Omental fat pad (tissue), 4 donors: ENCODE results near the gene AMACR. TPM values are rescaled to one million over a fixed set of nuclear protein-coding genes. Genes with fewer than 3 reads are reported as not detected.
A peak's percentile ranks its signal among the peaks of the same experiment; 100 is the strongest.

Experiments
- ATAC-seq: fragments of 150-250 bp; one replicate; pipeline ENCODE4 v1.9.1; 2016; ENCODE audit warnings: mild to moderate bottlenecking, moderate library complexity; ENCODE audit not compliant: low FRiP score
- DNase-seq: peaks from one replicate; pipeline ENCODE4 v3.0.0-alpha.2; 2019; ENCODE audit warnings: low spot score
- total RNA-seq, 4 donors: library from RNA; depleted of rRNA; stranded (reverse); fragments of >200 nt; gene quantifications; one replicate each; pipeline ENCODE4 v1.1.0, GENCODE V29; 2016
- TF ChIP-seq, protein P1 (sequence below), 3 donors: fragments of 450-650 bp; IDR thresholded peaks; one replicate each; pipeline ENCODE4 v1.5.1; 2016 to 2017; ENCODE audit warnings: antibody characterized with exemption in 3 of 3, mild to moderate bottlenecking in 3 of 3, moderate library complexity in 2 of 3

AMACR gene
- total RNA-seq, 4 donors from 2014 or later: 3.5 to 12.8 (median 6.1) TPM

DNA sequence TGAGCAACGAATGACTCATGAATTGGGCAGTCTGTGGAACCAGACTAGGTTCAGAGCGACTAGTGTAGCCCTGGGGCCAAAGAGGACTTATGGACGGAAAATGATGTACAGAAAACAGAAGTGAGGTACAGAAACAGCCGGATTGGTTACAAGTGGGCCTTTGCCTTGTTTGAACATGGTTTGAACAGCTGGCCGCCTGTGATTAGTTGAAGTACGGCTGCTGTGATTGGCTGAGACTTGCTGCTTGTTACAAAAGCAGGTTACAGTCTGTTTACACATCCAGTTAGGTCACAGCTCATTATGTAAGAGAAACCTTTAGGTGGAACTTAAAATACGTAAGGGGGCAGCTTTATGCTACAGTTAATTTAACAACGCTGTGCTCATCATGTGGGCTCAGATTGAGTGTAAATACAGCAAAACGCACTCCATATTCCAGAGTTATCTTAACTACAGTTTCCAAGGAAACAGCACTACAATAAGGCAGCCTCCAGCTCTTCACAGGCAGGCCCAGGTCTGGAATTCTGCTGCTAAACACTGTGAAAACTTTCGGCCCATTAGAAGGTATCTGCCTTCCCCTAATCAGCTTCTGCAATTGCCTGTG, 6.5 kb downstream of the AMACR start:
- TF ChIP-seq, protein P1, sequence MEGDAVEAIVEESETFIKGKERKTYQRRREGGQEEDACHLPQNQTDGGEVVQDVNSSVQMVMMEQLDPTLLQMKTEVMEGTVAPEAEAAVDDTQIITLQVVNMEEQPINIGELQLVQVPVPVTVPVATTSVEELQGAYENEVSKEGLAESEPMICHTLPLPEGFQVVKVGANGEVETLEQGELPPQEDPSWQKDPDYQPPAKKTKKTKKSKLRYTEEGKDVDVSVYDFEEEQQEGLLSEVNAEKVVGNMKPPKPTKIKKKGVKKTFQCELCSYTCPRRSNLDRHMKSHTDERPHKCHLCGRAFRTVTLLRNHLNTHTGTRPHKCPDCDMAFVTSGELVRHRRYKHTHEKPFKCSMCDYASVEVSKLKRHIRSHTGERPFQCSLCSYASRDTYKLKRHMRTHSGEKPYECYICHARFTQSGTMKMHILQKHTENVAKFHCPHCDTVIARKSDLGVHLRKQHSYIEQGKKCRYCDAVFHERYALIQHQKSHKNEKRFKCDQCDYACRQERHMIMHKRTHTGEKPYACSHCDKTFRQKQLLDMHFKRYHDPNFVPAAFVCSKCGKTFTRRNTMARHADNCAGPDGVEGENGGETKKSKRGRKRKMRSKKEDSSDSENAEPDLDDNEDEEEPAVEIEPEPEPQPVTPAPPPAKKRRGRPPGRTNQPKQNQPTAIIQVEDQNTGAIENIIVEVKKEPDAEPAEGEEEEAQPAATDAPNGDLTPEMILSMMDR (IDR thresholded peaks at IDR 0.05): no peak
- DNase-seq: no peak
- no peak for ATAC-seq

DNA sequence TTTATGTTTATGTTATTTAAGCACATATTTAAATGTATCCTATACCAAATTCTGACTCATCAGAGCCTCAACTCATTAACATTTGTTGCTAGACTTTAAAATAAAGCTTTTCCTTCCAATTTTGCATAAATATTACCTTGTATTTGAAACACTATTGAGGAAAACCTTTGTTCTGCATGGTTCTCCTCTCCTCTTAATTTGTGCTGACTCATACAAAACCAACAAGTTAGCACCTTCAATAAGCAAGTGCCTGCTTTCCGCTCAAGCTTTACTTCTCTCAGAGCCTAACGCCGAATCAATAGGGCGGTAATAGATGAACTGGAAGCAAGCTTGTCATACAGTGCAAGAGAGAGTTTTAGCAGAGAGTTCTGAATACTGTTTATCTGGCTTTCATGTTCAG, 7.9 kb downstream of the AMACR start:
- DNase-seq (no peak), ATAC-seq (no peak)
- TF ChIP-seq, protein P1 (IDR thresholded peaks at IDR 0.05): no peak

DNA sequence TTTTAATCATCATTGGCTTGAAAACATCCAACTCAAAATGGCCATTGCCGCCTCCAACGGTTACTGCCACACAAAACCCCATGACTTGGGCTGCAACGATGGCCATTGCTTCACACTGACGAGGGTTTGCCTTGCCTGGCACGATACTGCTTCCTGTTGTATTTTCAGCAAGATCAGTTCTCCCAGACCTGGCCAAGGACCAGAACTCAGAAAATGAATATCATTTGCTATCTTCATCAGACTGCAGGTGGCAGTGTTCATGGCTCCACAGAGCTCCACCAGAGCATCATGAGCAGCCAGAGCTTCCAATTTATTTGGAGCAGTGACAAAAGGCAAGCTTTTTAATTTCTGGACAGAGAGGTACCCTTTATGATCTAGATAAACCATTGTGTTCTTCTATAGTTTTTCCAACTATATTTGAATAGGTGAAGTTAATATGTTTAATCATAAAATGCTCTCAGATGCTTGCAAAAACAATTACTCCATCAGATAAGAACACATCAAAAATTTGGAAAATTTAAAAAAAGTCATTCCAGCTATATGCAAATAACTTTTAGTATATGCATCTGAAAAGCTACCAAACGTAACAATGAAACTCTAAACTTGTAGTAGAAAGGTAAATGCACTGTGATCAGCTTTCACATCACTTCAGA, 10.4 kb downstream of the AMACR start:
- TF ChIP-seq, protein P1 (IDR thresholded peaks at IDR 0.05): no peak
- no peak for DNase-seq
- ATAC-seq: peak; percentile 86

DNA sequence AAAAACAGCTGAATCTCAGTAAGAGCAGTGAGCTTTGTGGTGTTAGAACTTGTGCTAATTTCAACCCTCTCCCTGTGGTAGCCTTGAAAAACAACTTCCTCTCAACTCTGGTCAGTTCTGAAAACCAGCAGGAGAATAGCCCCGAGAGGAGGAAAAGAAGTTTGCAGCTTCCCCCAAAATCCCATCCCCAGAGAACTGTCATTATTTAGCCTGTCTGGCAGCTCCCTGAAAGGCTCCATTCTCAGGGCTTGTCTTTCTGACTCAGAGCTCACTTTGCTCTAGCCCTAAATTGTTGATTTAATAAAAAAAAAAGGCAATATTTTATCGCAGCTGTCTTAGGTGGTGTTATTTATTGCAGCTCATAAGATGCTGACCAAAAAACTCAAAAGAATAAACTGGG, 12.0 kb downstream of the AMACR start:
- ATAC-seq (no peak), DNase-seq (no peak)
- TF ChIP-seq, protein P1 (IDR thresholded peaks at IDR 0.05): no peak

DNA sequence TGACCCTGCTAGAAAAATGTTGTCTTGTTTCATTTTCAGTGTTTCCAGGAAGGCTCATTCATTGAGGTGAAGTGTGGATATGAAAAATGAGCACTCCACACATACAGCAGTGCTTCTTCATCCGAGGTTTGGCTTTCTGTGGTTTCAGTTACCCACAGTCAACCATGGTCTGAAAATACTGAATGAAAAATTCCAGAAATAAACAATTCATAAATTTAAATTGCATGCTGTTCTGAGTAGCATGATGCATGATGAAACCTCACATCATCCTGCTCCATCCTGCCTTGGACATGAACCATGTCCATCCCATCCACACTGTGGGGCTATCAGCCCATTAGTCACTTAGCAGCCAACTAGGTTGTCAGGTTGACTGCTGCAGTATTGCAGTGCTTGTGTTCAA, 13.0 kb downstream of the AMACR start:
- TF ChIP-seq, protein P1 (IDR thresholded peaks at IDR 0.05): no peak
- ATAC-seq: no peak
- DNase-seq: no peak

DNA sequence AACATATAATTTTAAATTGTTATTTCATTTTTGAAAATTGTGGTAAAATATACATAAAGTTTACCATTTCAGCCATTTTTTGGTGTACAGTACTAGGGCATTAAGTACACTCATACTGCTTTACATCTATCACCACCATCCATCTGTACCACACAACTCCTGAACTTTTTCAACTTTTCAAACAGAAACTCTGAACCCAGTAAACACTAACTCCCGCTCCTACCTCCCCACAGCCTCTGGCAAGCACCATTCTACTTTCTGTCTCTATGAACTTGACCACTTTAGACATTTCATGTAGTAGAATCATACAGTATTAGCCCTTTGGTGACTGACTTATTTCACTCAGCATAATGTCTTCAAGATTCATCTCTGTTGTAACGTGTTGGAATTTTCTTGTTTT, 15.0 kb downstream of the AMACR start:
- no peak for ATAC-seq
- TF ChIP-seq, protein P1 (IDR thresholded peaks at IDR 0.05): no peak

DNA sequence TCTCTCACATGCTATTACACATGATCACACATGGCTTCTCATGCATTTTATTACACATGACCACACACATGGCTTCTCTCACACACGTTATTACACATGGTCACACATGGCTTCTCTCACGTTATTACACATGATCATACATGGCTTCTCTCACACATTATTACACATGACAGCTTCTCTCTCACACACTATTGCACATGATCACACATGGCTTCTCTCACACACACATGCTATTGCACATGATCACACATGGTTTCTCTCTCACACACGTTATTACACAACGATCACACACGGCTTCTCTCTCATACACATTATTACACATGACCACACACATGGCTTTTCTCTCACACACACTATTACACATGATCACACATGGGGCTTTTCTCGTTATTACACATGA, 22.4 kb downstream of the AMACR start:
- TF ChIP-seq, protein P1 (IDR thresholded peaks at IDR 0.05): no peak
- no peak for ATAC-seq
- no peak for DNase-seq

More for the DNA sequence above, 15.0 kb downstream of the AMACR start:
- DNase-seq: no peak
